ENCODE measurements around the gene POP7. TPM values are rescaled to one million over a fixed set of nuclear protein-coding genes. Genes with fewer than 3 reads are reported as not detected.

The POP7 gene
- total RNA-seq, 1 experiment from 2014 or later = 28.2 TPM

DNA sequence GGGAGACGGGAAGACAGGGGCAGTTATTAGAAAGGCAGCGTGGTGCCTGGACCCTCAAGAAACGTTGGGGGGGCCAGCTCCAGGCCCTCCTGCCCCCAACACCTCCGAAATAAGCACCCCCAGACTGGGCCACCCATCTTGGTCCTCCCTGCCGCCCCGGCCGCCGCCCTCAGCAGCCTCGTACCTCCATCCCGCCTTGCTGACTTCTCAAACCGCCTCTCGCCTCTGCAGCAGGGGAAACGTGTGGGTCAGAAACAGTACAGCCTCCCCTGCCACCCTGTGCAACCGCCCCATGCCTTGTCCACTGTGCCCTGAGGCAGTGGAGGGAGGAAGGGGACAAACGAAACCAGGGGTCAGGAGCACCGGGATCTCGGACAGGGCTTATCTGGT is 19.1 kb upstream of the POP7 start:
- intact Hi-C loops (cut with micrococcal nuclease; ENCODE audit: unreplicated experiment) = no loop called here
- TF ChIP-seq, protein P1, sequence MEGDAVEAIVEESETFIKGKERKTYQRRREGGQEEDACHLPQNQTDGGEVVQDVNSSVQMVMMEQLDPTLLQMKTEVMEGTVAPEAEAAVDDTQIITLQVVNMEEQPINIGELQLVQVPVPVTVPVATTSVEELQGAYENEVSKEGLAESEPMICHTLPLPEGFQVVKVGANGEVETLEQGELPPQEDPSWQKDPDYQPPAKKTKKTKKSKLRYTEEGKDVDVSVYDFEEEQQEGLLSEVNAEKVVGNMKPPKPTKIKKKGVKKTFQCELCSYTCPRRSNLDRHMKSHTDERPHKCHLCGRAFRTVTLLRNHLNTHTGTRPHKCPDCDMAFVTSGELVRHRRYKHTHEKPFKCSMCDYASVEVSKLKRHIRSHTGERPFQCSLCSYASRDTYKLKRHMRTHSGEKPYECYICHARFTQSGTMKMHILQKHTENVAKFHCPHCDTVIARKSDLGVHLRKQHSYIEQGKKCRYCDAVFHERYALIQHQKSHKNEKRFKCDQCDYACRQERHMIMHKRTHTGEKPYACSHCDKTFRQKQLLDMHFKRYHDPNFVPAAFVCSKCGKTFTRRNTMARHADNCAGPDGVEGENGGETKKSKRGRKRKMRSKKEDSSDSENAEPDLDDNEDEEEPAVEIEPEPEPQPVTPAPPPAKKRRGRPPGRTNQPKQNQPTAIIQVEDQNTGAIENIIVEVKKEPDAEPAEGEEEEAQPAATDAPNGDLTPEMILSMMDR (IDR thresholded peaks at IDR 0.05; ENCODE audit: unreplicated experiment) = no peak
- no TSS peak for BruUV-seq (replicated peaks)
- DNase-seq = no peak
- Mint-ChIP-seq H3K36me3 (ENCODE audit: insufficient read depth, unreplicated experiment) (peaks cover 31% of the 10 kb centered on the region), H3K4me1 (ENCODE audit: low read depth, unreplicated experiment) (no peaks in the 10 kb centered on the region), H3K9me3 (ENCODE audit: low read depth, unreplicated experiment) (no peaks in the 10 kb centered on the region), H3K27me3 (ENCODE audit: unreplicated experiment) (no peaks in the 10 kb centered on the region), H3K27ac (ENCODE audit: unreplicated experiment) (no peak overlapping the region), H3K4me3 (ENCODE audit: low read depth, unreplicated experiment) (no peak overlapping the region)
- CTCF ChIA-PET = no interaction called here

DNA sequence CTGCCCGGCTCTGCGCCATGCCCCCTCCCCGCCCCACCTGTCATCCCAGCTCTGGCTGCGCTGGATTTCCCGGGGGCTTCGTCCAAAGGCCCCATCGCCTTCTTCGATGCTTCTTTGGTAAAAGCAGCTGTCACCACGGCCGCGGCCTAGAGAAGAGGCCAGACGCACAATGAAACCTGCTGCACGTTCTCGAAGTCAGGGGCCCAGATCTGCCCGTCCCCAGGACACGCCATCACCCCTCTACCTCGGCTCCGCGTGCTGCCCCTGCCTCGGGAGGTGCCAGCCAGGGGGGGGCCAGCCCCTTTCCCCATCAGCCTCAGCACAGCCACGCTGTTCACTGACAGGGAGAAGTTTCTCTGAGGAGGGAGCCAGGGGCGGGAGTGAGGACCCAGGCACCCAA is 18.7 kb upstream of the POP7 start:
- no peaks in the 10 kb centered on the region for H3K27me3 Mint-ChIP-seq (ENCODE audit: unreplicated experiment)
- peaks cover 30% of the 10 kb centered on the region for H3K36me3 Mint-ChIP-seq (ENCODE audit: insufficient read depth, unreplicated experiment)
- TF ChIP-seq, protein P1 (IDR thresholded peaks at IDR 0.05; ENCODE audit: unreplicated experiment) = no peak
- CTCF ChIA-PET = no interaction called here
- intact Hi-C loops (cut with micrococcal nuclease; ENCODE audit: unreplicated experiment) = no loop called here
- no peak overlapping the region for H3K27ac Mint-ChIP-seq (ENCODE audit: unreplicated experiment)
- no TSS peak for BruUV-seq (replicated peaks)
- H3K4me1 Mint-ChIP-seq (ENCODE audit: low read depth, unreplicated experiment) = no peaks in the 10 kb centered on the region
- DNase-seq = no peak
- H3K4me3 Mint-ChIP-seq (ENCODE audit: low read depth, unreplicated experiment) = no peak overlapping the region
- H3K9me3 Mint-ChIP-seq (ENCODE audit: low read depth, unreplicated experiment) = no peaks in the 10 kb centered on the region

DNA sequence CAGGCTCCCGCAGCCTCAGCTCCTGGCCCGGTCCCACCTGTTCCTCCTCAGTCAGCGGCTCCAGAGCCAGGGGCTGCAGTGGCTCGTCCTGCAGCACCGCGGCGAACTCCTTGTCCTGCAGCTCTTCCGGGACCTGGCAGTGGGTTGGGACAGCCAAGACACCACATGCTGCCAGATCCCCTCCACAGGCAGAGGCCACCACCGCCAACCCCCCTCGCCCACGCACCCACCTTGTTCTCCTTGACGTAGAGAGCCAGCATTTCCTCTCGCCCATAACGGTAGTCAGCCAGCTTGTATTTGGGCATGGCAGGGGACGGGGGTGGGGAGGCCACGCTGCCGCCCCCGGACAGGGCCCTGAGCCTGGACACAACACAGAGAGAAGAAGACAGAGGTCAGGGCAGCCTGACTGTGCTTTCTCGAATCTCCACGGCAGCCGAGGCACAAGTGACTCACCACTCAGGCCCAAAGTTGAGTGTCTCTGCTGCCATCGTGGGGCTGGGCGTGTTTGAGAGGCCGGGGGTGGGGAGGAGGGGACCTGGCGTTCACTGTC is 18.1 kb upstream of the POP7 start:
- Mint-ChIP-seq H3K4me1 (ENCODE audit: low read depth, unreplicated experiment) (peaks cover 4% of the 10 kb centered on the region), H3K4me3 (ENCODE audit: low read depth, unreplicated experiment) (no peak overlapping the region), H3K27me3 (ENCODE audit: unreplicated experiment) (no peaks in the 10 kb centered on the region), H3K27ac (ENCODE audit: unreplicated experiment) (no peak overlapping the region), H3K9me3 (ENCODE audit: low read depth, unreplicated experiment) (no peaks in the 10 kb centered on the region), H3K36me3 (ENCODE audit: insufficient read depth, unreplicated experiment) (peaks cover 27% of the 10 kb centered on the region)
- TF ChIP-seq, protein P1 (IDR thresholded peaks at IDR 0.05; ENCODE audit: unreplicated experiment) = no peak
- BruUV-seq (replicated peaks) = no TSS peak
- no peak for DNase-seq
- CTCF ChIA-PET = no interaction called here
- intact Hi-C loops (cut with micrococcal nuclease; ENCODE audit: unreplicated experiment) = no loop called here

DNA sequence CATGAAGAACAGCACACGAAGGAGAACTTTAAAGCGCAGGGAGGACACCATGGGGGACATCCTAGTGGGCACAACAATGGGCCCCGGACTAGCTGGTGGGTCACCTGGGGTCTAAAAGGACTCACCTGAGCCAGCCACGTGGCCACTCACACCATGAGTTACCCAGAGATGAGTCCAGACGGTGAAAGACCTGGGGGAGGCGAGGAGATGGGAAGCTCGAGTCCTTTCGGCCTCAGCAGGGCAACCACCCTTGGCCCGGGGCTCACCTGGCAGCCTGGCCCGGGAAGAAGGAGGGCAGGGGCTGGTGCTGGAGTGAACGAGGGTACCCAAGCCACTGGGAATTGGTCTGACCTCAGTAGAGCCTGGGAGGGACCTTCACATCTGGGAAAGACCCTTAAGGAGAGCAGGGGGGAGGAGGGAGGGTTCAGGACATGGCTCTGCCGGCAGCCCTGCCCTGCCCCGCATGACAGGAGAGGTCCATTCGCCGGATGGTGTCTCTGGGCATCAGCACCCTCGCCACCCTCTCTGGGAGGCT is 17.5 kb upstream of the POP7 start:
- H3K4me3 Mint-ChIP-seq (ENCODE audit: low read depth, unreplicated experiment) = no peak overlapping the region
- no peak for DNase-seq
- no peaks in the 10 kb centered on the region for H3K27me3 Mint-ChIP-seq (ENCODE audit: unreplicated experiment)
- CTCF ChIA-PET = no interaction called here
- no peak overlapping the region for H3K27ac Mint-ChIP-seq (ENCODE audit: unreplicated experiment)
- peaks cover 28% of the 10 kb centered on the region for H3K36me3 Mint-ChIP-seq (ENCODE audit: insufficient read depth, unreplicated experiment)
- peaks cover 10% of the 10 kb centered on the region for H3K4me1 Mint-ChIP-seq (ENCODE audit: low read depth, unreplicated experiment)
- no peaks in the 10 kb centered on the region for H3K9me3 Mint-ChIP-seq (ENCODE audit: low read depth, unreplicated experiment)
- BruUV-seq (replicated peaks) = no TSS peak
- TF ChIP-seq, protein P1 (IDR thresholded peaks at IDR 0.05; ENCODE audit: unreplicated experiment) = no peak
- intact Hi-C loops (cut with micrococcal nuclease; ENCODE audit: unreplicated experiment) = no loop called here
